Body of pancreas (tissue), 4 donors: ENCODE measurements around the gene STX18.

Experiments
- CTCF ChIP-seq, 7 experiments: fragments of 450-650 bp in 4 of 7; fragments of 200-600 bp in 3 of 7; sonication (generic) in 3 of 7; IDR thresholded peaks; one replicate each; pipeline ENCODE4 v1.5.1; 2016 to 2019; ENCODE audit warnings: antibody characterized with exemption in 7 of 7
- POLR2A ChIP-seq, 3 donors: fragments of 450-650 bp; IDR thresholded peaks; one replicate each; pipeline ENCODE4 v1.6.1; 2016; ENCODE audit warnings: antibody characterized with exemption in 3 of 3, mild to moderate bottlenecking in 2 of 3

GRCh38 chr4:4407299-4408131, 134.3 kb downstream of the STX18 start:
- TF ChIP-seq CTCF (IDR thresholded peaks at IDR 0.05) (no peak), POLR2A (IDR thresholded peaks at IDR 0.05) (no peak)
